ENCODE measurements around the gene PLXDC2.

Gene PLXDC2

DNA sequence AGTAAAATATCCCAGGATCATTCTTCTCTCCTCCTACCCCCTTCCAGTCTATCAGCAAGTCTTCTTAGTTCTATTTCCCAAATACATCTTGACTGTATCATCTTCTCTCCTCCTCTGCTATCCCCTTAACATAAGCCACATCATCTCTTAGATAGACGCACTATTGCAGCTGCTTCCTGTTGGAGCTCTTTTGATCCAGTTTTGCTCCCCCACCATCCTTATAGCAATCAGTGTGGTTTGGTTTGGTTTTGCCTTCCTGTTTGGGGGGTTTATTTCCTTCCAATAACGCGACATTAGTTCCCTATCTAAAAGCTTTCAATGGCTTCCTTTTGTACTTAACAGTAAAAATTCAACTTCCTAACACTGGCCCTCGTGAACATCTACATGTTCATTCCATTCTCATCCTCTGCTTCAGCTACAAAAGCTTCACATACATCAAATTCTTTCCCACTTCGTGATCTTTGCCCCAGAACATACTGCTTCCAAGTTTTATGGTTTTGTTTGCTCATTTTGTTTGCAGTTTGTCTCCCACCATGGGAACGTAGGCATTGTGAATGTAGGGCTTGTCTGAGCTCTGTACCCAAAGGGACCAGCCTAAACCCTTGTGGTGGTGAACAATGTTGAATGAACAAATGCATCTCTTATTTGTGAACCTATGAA is 33.7 kb upstream of the PLXDC2 start:
- Histone ChIP-seq H3K4me1 (ENCODE audit: control insufficient read depth, low read length) (no peaks in the 10 kb centered on the region), H3K36me3 (ENCODE audit: control insufficient read depth, low read length) (no peaks in the 10 kb centered on the region), H3K9me3 (ENCODE audit: control insufficient read depth, insufficient read depth, low read length) (no peaks in the 10 kb centered on the region), H3F3A (ENCODE audit: control insufficient read depth, insufficient read depth) (no peaks in the 10 kb centered on the region), H4K20me1 (ENCODE audit: control insufficient read depth, insufficient read depth, low read depth, low read length) (no peaks in the 10 kb centered on the region), H3K27me3 (ENCODE audit: control insufficient read depth, low read length) (no peaks in the 10 kb centered on the region), H3K79me2 (ENCODE audit: control insufficient read depth, low read length) (no peaks in the 10 kb centered on the region), H3K4me2 (ENCODE audit: low read length) (no peak overlapping the region), H3K27ac (ENCODE audit: low read depth, low read length) (no peak overlapping the region), H3K4me3 (ENCODE audit: low read length) (no peak overlapping the region), H3K9me2 (replicated peaks; ENCODE audit: control insufficient read depth, low read length) (no peaks in the 10 kb centered on the region)
- TF ChIP-seq, protein P1, sequence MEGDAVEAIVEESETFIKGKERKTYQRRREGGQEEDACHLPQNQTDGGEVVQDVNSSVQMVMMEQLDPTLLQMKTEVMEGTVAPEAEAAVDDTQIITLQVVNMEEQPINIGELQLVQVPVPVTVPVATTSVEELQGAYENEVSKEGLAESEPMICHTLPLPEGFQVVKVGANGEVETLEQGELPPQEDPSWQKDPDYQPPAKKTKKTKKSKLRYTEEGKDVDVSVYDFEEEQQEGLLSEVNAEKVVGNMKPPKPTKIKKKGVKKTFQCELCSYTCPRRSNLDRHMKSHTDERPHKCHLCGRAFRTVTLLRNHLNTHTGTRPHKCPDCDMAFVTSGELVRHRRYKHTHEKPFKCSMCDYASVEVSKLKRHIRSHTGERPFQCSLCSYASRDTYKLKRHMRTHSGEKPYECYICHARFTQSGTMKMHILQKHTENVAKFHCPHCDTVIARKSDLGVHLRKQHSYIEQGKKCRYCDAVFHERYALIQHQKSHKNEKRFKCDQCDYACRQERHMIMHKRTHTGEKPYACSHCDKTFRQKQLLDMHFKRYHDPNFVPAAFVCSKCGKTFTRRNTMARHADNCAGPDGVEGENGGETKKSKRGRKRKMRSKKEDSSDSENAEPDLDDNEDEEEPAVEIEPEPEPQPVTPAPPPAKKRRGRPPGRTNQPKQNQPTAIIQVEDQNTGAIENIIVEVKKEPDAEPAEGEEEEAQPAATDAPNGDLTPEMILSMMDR (IDR thresholded peaks at IDR 0.05; ENCODE audit: low read depth, low read length, poor library complexity, severe bottlenecking) = no peak
- TF ChIP-seq EZH2phosphoT487 (IDR thresholded peaks at IDR 0.05; ENCODE audit: borderline replicate concordance, low read length) = no peak

DNA sequence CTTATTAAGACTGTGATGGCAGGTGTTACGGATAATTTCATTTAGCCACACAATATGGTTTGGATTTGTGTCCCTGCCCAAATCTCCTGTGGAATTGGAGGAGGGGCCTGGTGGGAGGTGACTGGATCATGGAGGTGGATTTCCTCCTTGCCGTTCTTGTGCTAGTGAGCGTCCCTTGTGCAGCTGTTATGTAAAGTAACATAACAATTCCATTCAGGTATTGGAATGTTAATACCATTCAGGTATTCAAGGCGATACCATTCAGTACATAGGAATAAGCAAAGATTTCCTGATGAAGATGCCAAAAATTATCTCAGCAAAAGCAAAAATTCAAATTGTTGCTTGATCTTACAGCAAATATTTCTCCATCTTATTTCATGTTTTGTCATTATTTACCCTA is 32.5 kb upstream of the PLXDC2 start:
- H3K27ac ChIP-seq (ENCODE audit: low read depth, low read length) = no peak overlapping the region
- no peaks in the 10 kb centered on the region for H3K4me1 ChIP-seq (ENCODE audit: control insufficient read depth, low read length)
- no peak overlapping the region for H3K4me3 ChIP-seq (ENCODE audit: low read length)
- H3K79me2 ChIP-seq (ENCODE audit: control insufficient read depth, low read length) = no peaks in the 10 kb centered on the region
- H4K20me1 ChIP-seq (ENCODE audit: control insufficient read depth, insufficient read depth, low read depth, low read length) = no peaks in the 10 kb centered on the region
- H3K9me3 ChIP-seq (ENCODE audit: control insufficient read depth, insufficient read depth, low read length) = no peaks in the 10 kb centered on the region
- no peaks in the 10 kb centered on the region for H3K9me2 ChIP-seq (replicated peaks; ENCODE audit: control insufficient read depth, low read length)
- no peaks in the 10 kb centered on the region for H3F3A ChIP-seq (ENCODE audit: control insufficient read depth, insufficient read depth)
- TF ChIP-seq EZH2phosphoT487 (IDR thresholded peaks at IDR 0.05; ENCODE audit: borderline replicate concordance, low read length) = no peak
- TF ChIP-seq, protein P1 (IDR thresholded peaks at IDR 0.05; ENCODE audit: low read depth, low read length, poor library complexity, severe bottlenecking) = no peak
- no peaks in the 10 kb centered on the region for H3K27me3 ChIP-seq (ENCODE audit: control insufficient read depth, low read length)
- no peak overlapping the region for H3K4me2 ChIP-seq (ENCODE audit: low read length)
- H3K36me3 ChIP-seq (ENCODE audit: control insufficient read depth, low read length) = no peaks in the 10 kb centered on the region

DNA sequence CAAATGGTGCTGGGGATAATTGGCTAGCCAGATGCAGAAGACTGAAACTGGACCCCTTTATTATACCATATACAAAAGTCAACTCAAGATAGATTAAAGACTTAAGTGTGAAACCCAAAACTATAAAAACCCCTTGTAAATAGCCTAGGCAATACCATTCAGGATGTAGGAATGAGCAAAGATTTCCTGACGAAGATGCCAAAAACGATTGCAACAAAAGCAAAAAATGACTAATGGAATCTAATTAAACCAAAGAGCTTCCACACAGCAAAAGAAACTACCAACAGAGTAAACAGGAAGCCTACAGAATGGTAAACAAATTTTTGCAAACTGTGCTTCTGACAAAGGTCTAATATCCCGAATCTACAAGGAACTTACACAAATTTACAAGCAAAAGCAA is 30.9 kb upstream of the PLXDC2 start:
- H3K9me2 ChIP-seq (replicated peaks; ENCODE audit: control insufficient read depth, low read length) = no peaks in the 10 kb centered on the region
- H3K36me3 ChIP-seq (ENCODE audit: control insufficient read depth, low read length) = no peaks in the 10 kb centered on the region
- H3K79me2 ChIP-seq (ENCODE audit: control insufficient read depth, low read length) = no peaks in the 10 kb centered on the region
- H3K4me3 ChIP-seq (ENCODE audit: low read length) = no peak overlapping the region
- no peaks in the 10 kb centered on the region for H3K27me3 ChIP-seq (ENCODE audit: control insufficient read depth, low read length)
- no peak overlapping the region for H3K27ac ChIP-seq (ENCODE audit: low read depth, low read length)
- no peaks in the 10 kb centered on the region for H3F3A ChIP-seq (ENCODE audit: control insufficient read depth, insufficient read depth)
- H3K4me1 ChIP-seq (ENCODE audit: control insufficient read depth, low read length) = no peaks in the 10 kb centered on the region
- TF ChIP-seq, protein P1 (IDR thresholded peaks at IDR 0.05; ENCODE audit: low read depth, low read length, poor library complexity, severe bottlenecking) = no peak
- TF ChIP-seq EZH2phosphoT487 (IDR thresholded peaks at IDR 0.05; ENCODE audit: borderline replicate concordance, low read length) = no peak
- no peak overlapping the region for H3K4me2 ChIP-seq (ENCODE audit: low read length)
- no peaks in the 10 kb centered on the region for H3K9me3 ChIP-seq (ENCODE audit: control insufficient read depth, insufficient read depth, low read length)
- no peaks in the 10 kb centered on the region for H4K20me1 ChIP-seq (ENCODE audit: control insufficient read depth, insufficient read depth, low read depth, low read length)
